Measurements from ENCODE around the gene PKN1. TPM values are rescaled to one million over a fixed set of nuclear protein-coding genes. Genes with fewer than 3 reads are reported as not detected.
A peak's percentile ranks its signal among the peaks of the same experiment; 100 is the strongest.

PKN1 gene
- total and polyA plus RNA-seq, 2 of the 4 experiments (the other 2 are of a cell fraction) = 39.1 to 41.4 TPM

- Histone ChIP-seq H2AK9ac (replicated peaks; ENCODE audit: low read depth, low read length, poor library complexity) (peak overlapping the region; percentile 51), H3K18ac (ENCODE audit: low read depth, low read length) (no peak overlapping the region), H2BK120ac (ENCODE audit: low read depth, low read length) (no peak overlapping the region), H3K36me3 (ENCODE audit: control insufficient read depth, insufficient read depth, low read length) (peaks cover 21% of the 10 kb centered on the region), H3K79me1 (ENCODE audit: low read depth in 1 of 2, low read length in 2 of 2) (peaks cover 20 to 48% of the 10 kb centered on the region in 2 experiments), H3K56ac (ENCODE audit: extremely low read depth, insufficient read depth, low read length) (no peak overlapping the region), H4K91ac (ENCODE audit: insufficient read depth, low read depth, low read length) (no peak overlapping the region), H3K14ac (replicated peaks; ENCODE audit: low read depth, low read length) (no peak overlapping the region), H4K20me1 (ENCODE audit: insufficient read depth, low read length) (peaks cover 24% of the 10 kb centered on the region), H3K4ac (ENCODE audit: low read depth, low read length) (no peak overlapping the region), H3K4me2 (ENCODE audit: low read depth, low read length) (no peak overlapping the region), H4K8ac (ENCODE audit: low read depth in 2 of 2, low read length in 2 of 2) (no peak overlapping the region), H2BK20ac (ENCODE audit: low read depth, low read length) (no peak overlapping the region), H3K9me1 (ENCODE audit: insufficient read depth, low read length) (peaks cover 11% of the 10 kb centered on the region), H2AFZ (replicated peaks; ENCODE audit: low read length, poor library complexity) (no peak overlapping the region), H2BK5ac (ENCODE audit: low read depth, low read length, poor library complexity, severe bottlenecking) (no peak overlapping the region), H3K4me3 (ENCODE audit: insufficient read depth, low read depth, low read length) (no peak overlapping the region), H3K9me3 (ENCODE audit: control insufficient read depth, insufficient read depth, low read length) (no peaks in the 10 kb centered on the region), H3K27ac (ENCODE audit: insufficient read depth, low read length) (no peak overlapping the region), H3K4me1 (ENCODE audit: control insufficient read depth, insufficient read depth, low read length) (peaks cover 8% of the 10 kb centered on the region), H3K27me3 (ENCODE audit: control insufficient read depth, insufficient read depth, low read length) (no peaks in the 10 kb centered on the region), H2AK5ac (ENCODE audit: low read depth, low read length) (no peak overlapping the region), H3K9ac (ENCODE audit: low read depth, low read length) (no peak overlapping the region), H4K5ac (ENCODE audit: low read depth, low read length) (no peak overlapping the region), H2BK15ac (ENCODE audit: low read depth, low read length) (no peak overlapping the region), H3K23ac (ENCODE audit: low read depth, low read length) (no peak overlapping the region)
- dilution Hi-C loops (cut with HindIII; ENCODE audit: low sequenced_read_pairs, unreplicated experiment) (no loop called here), in situ Hi-C loops (cut with MboI; ENCODE audit: low sequenced_read_pairs) (no loop called here), intact Hi-C loops (cut with micrococcal nuclease) (no loop called here)
- POLR2A ChIA-PET (ENCODE audit: unreplicated experiment) = no interaction called here
- BruUV-seq (replicated peaks) = no TSS peak
- ATAC-seq (ENCODE audit: low read depth) (no peak), DNase-seq (no peak)
- WGBS, 2 experiments (ENCODE audit: extremely low coverage in 2 of 2, insufficient read length in 1 of 2) = 100% methylated on average over 3 of the region's 5 CpGs; no CpG with 5 or more reads in 1 of the 2 experiments
- CTCF ChIA-PET = no interaction called here
- TF ChIP-seq, protein P1, sequence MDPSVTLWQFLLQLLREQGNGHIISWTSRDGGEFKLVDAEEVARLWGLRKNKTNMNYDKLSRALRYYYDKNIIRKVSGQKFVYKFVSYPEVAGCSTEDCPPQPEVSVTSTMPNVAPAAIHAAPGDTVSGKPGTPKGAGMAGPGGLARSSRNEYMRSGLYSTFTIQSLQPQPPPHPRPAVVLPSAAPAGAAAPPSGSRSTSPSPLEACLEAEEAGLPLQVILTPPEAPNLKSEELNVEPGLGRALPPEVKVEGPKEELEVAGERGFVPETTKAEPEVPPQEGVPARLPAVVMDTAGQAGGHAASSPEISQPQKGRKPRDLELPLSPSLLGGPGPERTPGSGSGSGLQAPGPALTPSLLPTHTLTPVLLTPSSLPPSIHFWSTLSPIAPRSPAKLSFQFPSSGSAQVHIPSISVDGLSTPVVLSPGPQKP (IDR thresholded peaks at IDR 0.05; ENCODE audit: borderline replicate concordance, low read depth, low read length) = no peak
- no peak for TF ChIP-seq RFX5 (IDR thresholded peaks at IDR 0.05; ENCODE audit: low read depth, low read length)
- TF ChIP-seq, protein P2, sequence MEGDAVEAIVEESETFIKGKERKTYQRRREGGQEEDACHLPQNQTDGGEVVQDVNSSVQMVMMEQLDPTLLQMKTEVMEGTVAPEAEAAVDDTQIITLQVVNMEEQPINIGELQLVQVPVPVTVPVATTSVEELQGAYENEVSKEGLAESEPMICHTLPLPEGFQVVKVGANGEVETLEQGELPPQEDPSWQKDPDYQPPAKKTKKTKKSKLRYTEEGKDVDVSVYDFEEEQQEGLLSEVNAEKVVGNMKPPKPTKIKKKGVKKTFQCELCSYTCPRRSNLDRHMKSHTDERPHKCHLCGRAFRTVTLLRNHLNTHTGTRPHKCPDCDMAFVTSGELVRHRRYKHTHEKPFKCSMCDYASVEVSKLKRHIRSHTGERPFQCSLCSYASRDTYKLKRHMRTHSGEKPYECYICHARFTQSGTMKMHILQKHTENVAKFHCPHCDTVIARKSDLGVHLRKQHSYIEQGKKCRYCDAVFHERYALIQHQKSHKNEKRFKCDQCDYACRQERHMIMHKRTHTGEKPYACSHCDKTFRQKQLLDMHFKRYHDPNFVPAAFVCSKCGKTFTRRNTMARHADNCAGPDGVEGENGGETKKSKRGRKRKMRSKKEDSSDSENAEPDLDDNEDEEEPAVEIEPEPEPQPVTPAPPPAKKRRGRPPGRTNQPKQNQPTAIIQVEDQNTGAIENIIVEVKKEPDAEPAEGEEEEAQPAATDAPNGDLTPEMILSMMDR (conservative IDR thresholded peaks at IDR 0.05; ENCODE audit: low read depth, low read length) = no peak
- TF ChIP-seq SMC3 (IDR thresholded peaks at IDR 0.05; ENCODE audit: low read depth, low read length) = no peak
- TF ChIP-seq, protein P3, sequence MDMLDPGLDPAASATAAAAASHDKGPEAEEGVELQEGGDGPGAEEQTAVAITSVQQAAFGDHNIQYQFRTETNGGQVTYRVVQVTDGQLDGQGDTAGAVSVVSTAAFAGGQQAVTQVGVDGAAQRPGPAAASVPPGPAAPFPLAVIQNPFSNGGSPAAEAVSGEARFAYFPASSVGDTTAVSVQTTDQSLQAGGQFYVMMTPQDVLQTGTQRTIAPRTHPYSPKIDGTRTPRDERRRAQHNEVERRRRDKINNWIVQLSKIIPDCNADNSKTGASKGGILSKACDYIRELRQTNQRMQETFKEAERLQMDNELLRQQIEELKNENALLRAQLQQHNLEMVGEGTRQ (IDR thresholded peaks at IDR 0.05; ENCODE audit: low read depth, low read length) = no peak
- no peak for TF ChIP-seq CHD1 (IDR thresholded peaks at IDR 0.05; ENCODE audit: low read depth, low read length)
- TF ChIP-seq NFE2L2 (IDR thresholded peaks at IDR 0.05; ENCODE audit: low read depth, low read length) = no peak
- TF ChIP-seq CEBPB (IDR thresholded peaks at IDR 0.05; ENCODE audit: low read depth, low read length) = no peak
- TF ChIP-seq RCOR1 (IDR thresholded peaks at IDR 0.05; ENCODE audit: insufficient replicate concordance, low read length) = no peak
- no peak for TF ChIP-seq BHLHE40 (IDR thresholded peaks at IDR 0.05; ENCODE audit: low read depth, low read length)
- no peak for TF ChIP-seq MAZ (IDR thresholded peaks at IDR 0.05; ENCODE audit: borderline replicate concordance, low read depth, low read length)
- TF ChIP-seq FOS (IDR thresholded peaks at IDR 0.05; ENCODE audit: low read depth, low read length) = no peak
- TF ChIP-seq RAD21 (IDR thresholded peaks at IDR 0.05; ENCODE audit: low read length) = no peak
- no peak for TF ChIP-seq MXI1 (IDR thresholded peaks at IDR 0.05; ENCODE audit: borderline replicate concordance, low read depth, low read length)
- no peak for TF ChIP-seq MAFK (IDR thresholded peaks at IDR 0.05; ENCODE audit: low read depth, low read length)
- TF ChIP-seq POLR2A (IDR thresholded peaks at IDR 0.05; ENCODE audit: low read depth, low read length) = no peak
These were observed 59.7 kb downstream of the PKN1 start for GRCh38 chr19:14492756-14493337.

Measured in IMR-90 (cell line).